HG03378 (cell line): ENCODE data around the gene HTRA3.

Experiments
- ATAC-seq: cut with Tn5 transposase; IDR thresholded peaks from one replicate; pipeline ENCODE4 v1.9.1; 2021; ENCODE audit warnings: mild to moderate bottlenecking, moderate library complexity; ENCODE audit not compliant: unreplicated experiment

HTRA3 gene

GRCh38 chr4:8245884-8246833, 23.4 kb upstream of the HTRA3 start:
- no peak for ATAC-seq

DNA sequence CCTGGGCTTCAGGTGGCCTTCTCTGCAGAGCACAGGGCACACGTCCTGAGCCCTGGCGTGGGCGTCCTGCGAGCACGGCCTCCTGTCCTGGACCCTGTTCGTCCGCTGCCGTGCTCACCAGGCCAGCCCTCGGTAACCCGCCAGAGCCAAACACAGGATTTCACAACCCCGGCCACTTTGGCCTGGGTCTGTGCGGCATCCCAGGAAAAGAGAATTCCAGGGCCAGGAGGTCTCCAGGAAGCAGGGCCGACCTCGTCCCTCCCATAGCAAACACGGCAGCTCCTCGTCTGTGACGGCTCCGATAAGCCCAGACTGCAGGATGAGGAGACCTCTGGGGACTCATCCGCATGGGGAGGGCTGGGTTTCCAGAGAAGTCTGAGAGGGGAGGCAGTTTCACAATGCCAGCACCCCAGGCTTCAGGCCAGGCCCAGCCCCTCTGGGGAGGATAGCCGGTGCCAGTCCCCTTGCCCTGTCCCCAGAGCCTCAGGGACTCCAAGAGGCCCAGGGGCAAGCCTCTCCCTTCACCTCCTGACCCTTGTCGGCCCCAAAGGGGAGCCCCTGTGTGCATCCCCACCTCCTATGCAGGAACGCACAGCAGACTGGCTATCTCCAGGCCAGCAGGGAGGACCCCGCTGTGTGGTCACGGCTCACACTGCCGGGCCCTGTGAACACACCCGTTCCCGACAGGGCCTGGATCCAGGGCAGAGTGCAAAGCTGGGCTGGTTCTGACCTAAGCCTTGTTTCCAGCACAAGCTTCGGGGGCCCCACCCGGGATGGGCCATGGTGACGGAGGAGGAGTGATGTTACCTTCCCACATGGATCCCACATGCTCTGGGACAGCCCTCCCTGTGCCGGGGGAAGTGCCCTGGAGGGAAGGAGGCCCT, 22.3 kb upstream of the HTRA3 start:
- no peak for ATAC-seq

GRCh38 chr4:8248091-8248490, 21.5 kb upstream of the HTRA3 start:
- ATAC-seq = no peak

DNA sequence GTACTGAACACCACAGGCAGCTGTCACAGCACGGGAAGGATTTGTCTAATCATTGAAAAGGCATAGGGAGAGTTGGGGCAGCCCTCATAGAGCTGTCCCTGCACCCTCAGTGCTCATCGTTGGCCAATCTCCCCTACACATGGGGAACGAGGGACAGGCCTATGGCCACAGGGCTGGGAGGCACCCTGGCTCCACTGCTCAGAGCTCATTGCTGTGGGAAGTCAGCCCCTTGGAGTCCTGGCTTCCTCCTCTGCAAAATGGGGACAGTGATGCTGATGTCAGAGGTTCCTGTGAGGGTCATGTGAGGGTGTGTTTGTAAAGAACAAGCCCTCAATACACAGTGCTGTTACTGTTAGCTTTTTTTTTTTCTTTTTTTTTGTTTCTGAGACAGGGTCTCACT, 19.3 kb upstream of the HTRA3 start:
- ATAC-seq = no peak

DNA sequence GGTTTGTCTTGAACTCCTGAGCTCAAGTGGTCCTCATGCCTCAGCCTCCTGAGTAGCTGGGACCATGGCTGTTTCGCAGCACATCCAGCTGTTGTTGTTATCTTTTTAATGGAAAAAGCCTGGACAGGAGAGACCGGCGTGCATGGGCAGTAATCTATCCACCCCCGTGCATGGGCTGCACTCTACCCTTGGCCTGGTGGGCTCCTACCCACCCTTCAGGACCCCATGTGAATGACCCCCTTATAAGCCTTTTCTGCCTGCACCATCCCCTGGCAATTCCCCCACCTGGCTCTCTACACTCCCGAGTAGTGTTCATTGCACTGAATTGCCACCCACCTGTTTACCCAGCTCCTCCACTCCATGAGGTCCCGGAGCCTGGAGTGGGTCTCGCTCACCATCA, 18.9 kb upstream of the HTRA3 start:
- no peak for ATAC-seq

GRCh38 chr4:8251110-8251883, 18.3 kb upstream of the HTRA3 start:
- ATAC-seq = no peak

DNA sequence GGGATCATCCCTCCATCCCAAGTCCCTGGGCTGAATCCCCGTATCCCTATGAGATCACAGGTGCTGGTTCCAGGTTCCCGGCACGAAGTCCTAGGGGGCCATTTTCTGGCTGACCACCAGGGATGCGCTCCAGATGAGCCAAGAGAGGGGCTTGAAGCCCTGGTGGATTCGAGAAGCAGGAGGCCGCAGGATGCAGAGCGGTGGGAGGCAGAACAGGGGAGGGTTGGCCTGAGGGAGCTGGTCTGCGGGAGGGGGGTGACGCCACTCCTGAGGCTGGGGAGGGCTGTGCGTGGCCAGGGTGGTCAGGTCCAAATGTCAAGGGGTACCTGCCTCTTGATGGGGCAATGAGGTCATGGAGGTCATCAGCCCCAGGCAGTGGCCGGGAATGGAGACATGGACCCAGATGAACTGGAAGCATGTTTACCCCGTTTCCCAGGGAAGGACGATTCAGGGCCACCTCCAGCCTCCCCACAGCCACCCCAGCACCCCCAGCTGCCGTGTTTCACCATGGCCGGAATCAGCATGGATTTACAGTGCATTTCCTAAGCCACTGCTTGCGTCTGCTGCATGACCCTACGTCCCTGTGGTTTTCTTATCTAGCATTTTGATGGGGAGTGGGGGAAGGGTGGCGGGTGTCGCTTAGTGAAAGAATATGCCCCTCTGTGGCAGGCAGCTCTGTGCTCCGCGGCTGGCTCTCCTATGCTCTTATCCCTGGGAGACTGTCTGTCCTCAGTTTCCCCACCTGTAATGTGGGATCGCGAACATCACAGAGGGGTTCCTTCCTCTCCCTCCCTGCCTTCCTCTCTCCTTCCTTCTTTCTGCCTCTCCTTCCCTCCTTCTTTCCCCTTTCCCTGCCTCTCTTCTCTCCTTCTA, 17.0 kb upstream of the HTRA3 start:
- ATAC-seq = no peak

- no peak for ATAC-seq
Observed at GRCh38 chr4:8254076-8254475, 15.5 kb upstream of the HTRA3 start.

- ATAC-seq = no peak
Observed at GRCh38 chr4:8255698-8256441, 13.7 kb upstream of the HTRA3 start.

GRCh38 chr4:8257854-8258253, 11.7 kb upstream of the HTRA3 start:
- no peak for ATAC-seq

DNA sequence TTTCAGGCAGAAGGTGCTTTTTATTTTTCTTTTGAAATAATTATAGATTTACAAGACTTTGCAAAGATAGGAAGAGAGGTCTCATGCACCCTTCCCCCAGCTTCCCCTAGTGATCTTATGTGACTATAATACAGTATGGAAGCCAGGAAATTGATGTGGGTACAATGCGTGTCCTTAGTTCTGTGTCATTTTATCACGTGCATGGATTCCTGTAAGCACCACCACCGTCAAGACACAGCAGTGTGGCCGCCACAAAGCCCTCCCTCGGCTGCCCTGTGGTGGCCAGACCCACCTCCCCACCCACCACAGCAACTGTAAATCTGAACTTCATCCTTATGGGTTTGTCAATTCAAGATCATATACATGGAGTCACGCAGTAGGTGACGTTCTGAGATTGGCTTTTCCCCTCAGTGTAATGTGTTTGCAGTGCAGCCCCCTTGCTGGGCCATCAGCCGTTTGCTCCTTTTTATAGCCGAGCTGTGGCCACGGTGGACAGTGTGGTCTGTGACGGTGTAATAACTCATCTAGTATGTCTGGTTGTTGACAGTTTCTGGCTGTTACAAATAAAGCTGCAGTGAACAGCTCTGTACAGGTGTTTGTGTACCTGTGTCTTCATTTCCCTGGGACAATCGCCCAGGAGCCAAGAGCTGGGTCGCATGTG, 10.9 kb upstream of the HTRA3 start:
- ATAC-seq = no peak

- no peak for ATAC-seq
Observed at GRCh38 chr4:8259743-8260430, 9.7 kb upstream of the HTRA3 start.

DNA sequence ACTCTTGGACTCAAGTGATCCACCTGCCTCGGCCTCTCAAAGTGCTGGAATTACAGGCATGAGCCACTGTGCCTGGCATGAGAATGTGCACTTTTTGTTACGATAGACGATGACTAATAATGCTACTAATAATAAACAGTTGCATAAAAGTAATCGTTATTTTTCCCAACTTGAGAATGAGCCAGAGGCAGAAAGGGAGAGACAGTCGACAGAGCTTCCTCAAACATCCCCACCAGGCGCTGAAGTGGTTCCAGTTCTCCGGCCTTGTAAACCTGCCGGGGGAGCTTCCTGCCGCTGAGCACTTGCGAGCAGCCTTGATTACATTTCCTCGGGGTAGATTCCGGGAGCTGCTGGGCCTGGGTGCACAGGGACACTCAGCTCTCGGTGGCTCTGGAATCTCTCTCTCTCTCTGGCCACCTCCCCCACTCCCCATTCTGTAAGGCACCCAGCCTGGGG, 8.9 kb upstream of the HTRA3 start:
- no peak for ATAC-seq

DNA sequence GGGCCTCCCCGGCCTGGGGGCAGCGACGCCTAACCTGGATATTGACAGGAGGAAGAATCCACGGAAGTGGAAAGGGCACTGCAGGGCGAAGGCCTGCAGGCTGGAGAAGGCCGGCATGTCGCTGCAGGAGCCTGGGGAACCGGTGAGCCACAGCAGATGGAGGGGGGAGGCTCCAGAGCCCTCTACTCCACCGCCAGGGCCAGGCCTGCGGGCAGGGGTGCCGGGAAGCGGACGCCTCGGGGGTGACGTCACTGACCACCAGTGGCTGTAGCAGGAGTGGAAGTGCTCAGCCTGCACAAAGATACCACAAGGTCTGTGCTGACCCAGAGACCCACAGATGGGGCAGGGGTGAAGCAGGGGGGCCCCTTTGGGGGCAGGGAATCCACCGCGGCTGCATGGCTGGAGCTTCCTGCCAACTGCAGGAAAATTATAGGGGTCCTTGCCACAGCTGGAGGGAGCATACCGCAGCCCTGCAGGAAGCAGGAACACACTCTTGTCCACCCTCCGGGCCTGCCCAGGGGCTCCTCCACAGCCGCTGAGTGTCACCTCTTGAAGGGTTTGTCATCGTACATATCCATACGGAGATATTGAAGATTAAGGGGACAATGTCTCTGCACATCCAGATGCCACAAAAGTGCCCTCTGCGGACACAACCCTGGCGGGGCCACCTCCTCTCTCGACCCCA, 7.6 kb upstream of the HTRA3 start:
- no peak for ATAC-seq

- ATAC-seq = no peak
Observed at GRCh38 chr4:8262637-8263322, 6.8 kb upstream of the HTRA3 start.

- no peak for ATAC-seq
Observed at GRCh38 chr4:8263397-8263796, 6.2 kb upstream of the HTRA3 start.

DNA sequence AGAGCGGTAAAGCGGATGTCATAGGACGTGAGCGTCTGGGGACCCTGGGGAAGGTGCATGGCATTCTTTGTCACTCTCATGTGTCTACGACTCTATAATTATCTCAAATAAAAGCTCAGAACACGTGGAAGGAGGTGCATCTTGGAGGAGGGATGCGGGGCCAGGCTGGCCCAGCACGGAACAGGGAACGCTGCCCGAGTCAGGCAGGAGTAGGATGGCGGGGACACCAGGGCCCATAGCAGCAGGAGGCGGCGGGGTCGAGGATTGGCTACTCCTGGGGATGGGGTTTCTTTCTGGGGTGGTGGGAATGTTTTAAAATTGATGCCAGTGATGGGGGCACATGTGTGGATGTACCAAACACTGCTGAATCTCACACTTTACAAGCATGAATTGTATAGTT, 5.4 kb upstream of the HTRA3 start:
- ATAC-seq = no peak
